Measurements from ENCODE around the gene CD79A.

The CD79A gene

DNA sequence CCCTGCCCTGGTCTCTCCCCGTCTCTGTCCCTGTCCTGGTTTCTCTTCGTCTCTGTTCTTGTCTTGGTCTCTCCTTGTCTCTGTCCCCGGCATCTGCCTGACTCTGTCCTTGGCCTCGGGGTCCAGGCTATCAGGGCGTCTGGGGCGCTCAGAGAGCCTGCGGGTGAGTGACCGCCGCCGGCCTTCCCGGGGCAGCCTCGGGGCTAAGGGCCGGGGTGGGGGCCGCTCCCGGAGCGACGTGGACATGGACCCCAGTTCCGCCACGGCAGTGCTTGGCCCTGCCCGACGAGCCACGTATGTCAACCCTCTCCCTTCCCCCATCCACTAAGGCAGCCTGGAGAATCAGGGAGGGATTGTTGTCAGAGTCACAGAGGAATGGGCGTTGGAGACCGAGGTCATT, 20.7 kb downstream of the CD79A start:
- FAIRE-seq: no peak
- TF ChIP-seq POLR2A (IDR thresholded peaks at IDR 0.05; ENCODE audit: low read depth, low read length): no peak
- DNase-seq (ENCODE audit: insufficient read length, low spot score): no peak

DNA sequence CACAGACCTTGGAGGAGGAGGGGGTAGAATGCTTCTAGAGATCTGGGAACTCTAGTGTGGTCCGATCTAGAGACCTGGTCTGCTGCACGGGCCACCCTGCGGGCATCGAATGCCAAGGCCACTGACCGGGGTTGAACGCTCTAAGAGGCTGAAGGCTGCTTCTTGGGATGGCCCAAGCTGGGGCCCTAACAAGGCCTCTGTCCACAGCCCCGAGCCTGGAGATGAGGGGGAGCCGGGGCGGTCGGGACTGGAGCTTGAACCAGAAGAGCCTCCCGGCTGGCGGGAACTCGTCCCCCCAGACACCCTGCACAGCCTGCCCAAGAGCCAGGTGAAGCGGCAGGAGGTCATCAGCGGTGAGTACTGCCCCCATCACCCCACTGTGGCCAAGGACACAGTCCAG, 21.2 kb downstream of the CD79A start:
- FAIRE-seq (no peak), DNase-seq (ENCODE audit: insufficient read length, low spot score) (no peak)
- no peak for TF ChIP-seq POLR2A (IDR thresholded peaks at IDR 0.05; ENCODE audit: low read depth, low read length)

DNA sequence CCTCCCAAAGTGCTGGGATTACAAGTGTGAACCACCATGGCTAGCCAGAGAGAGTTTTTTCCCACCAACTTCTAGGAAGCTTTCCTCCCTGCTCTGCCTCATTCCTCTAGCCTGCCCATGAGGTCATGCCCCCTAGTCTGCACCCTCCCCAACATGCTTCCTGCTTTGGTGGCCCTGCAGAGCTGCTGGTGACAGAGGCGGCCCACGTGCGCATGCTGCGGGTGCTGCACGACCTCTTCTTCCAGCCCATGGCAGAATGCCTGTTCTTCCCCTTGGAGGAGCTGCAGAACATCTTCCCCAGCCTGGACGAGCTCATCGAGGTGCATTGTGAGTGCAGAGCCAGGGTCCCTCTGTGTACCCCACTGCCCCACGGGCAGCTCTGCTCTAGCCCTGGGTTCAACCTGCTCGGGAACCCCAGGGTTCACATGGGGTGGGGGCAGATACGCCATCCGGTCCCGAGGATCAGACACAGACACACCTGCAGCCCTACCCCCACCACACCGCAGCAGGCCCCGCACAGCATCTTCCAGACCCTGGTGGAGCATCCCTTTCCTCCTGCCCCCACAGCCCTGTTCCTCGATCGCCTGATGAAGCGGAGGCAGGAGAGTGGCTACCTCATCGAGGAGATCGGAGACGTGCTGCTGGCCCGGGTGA, 24.8 kb downstream of the CD79A start:
- no peak for DNase-seq (ENCODE audit: insufficient read length, low spot score)
- TF ChIP-seq POLR2A (IDR thresholded peaks at IDR 0.05; ENCODE audit: low read depth, low read length): no peak
- no peak for FAIRE-seq

DNA sequence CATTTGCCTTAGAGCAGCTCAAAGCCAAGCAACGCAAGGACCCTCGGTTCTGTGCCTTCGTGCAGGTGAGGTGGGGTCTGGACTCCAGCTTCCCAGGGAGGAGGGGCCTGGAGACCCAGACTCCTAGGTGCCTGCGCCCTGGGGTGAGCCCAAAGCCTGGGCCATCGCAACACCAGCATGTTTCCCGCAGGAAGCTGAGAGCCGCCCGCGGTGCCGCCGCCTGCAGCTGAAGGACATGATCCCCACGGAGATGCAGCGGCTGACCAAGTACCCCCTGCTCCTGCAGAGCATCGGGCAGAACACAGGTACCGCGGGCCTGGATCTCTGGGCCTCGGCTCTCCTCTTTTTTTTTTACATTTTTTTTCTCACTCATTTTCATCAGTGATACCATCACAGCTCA, 25.5 kb downstream of the CD79A start:
- no peak for TF ChIP-seq POLR2A (IDR thresholded peaks at IDR 0.05; ENCODE audit: low read depth, low read length)
- DNase-seq (ENCODE audit: insufficient read length, low spot score): no peak
- FAIRE-seq: no peak

DNA sequence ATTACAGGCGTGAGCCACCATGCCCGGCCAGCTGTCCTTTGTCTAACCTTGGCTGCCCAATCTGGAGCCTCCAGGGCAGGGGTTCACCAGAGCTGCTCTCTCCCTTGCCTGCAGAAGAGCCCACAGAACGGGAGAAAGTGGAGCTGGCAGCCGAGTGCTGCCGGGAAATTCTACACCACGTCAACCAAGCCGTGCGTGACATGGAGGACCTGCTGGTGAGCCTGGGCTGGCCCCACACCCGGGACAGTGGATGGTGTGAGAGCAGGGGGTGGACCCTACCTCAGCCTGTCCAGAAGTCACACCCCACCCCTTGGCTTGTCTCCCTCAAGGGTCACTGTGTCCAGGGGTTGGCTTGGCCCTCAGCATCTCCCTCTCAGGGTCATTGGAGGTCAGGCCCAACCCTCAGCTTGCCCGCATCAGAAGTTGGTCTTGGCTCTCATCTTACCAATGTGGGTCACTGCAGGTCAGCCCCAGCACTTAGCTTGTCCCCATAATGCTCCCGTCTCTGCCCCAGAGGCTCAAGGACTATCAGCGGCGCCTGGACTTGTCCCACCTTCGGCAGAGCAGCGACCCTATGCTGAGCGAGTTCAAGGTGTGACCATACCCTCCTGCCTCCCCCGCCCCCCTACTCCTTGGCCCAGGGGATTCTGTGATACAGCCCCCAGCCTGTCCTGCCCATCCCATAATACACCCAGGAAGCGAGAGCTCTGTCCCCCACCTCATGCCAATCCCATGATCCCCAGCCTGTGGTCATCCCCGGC, 26.3 kb downstream of the CD79A start:
- no peak for FAIRE-seq
- no peak for TF ChIP-seq POLR2A (IDR thresholded peaks at IDR 0.05; ENCODE audit: low read depth, low read length)
- no peak for DNase-seq (ENCODE audit: insufficient read length, low spot score)

DNA sequence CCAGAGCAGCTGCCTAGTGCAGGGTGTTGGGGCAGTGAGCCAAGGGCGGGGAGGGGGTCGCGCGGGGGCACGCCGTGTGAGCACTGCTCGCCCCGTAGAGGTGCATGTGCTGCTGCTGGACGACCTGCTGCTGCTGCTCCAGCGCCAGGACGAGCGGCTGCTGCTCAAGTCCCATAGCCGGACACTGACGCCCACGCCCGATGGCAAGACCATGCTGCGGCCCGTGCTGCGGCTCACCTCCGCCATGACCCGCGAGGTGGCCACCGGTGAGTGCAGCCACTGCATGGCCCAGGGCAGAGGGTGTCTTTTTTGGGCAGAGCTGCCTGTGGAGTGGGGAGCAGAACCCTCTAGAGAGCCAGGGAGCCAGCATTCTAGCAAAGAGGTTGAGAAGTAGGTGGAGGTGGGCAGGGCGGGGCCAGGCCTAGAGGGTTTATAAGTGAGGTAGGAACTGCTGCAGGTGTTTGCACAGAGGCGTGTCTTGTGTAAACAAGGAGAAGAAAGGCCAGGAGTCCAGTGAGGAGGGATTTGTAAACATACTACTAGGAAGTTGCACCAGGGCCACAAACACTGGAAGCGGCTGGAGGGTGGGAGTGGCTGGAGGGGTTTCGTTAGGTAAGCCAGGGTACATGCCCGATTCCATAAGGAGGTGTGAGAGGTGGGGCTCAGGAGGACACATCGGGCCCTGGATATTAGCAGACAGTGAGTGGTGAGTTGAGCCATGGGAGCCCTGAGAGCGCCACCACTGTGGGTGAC, 27.2 kb downstream of the CD79A start:
- no peak for TF ChIP-seq POLR2A (IDR thresholded peaks at IDR 0.05; ENCODE audit: low read depth, low read length)
- DNase-seq (ENCODE audit: insufficient read length, low spot score): no peak
- no peak for FAIRE-seq

DNA sequence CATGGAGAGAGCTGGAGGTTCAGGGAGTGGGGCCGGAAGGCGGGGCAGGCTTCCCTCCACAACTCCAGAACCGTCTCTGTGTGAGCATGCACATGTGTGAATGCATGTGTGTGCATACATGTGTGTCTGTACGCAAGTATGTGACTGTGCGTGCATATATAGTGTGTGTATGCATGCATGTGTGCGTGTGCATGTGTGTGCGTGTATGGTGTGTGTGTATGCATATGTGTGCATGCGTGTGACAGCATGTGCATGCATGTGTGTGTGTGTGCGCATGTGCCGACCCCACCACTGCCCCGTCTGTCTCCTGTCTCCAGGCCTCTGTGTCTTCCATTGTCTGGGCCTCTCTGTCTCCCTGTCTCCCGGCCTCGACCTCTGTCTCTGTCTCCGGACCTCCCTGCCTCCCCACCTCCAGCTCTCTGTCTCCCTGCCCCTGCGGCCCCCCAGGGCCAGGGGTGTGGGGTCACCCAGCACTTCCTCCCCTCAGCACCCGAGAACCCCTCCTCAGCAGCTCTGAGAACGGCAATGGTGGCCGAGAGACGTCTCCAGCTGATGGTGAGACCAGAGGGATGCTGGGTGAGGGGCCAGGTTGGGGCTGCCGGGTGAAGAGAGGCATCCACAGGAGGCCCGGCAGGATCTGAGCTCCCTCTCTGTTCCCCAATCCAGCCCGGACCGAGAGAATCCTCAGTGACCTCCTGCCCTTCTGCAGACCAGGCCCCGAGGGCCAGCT, 28.4 kb downstream of the CD79A start:
- TF ChIP-seq POLR2A (IDR thresholded peaks at IDR 0.05; ENCODE audit: low read depth, low read length): no peak
- FAIRE-seq (no peak), DNase-seq (ENCODE audit: insufficient read length, low spot score) (no peak)

DNA sequence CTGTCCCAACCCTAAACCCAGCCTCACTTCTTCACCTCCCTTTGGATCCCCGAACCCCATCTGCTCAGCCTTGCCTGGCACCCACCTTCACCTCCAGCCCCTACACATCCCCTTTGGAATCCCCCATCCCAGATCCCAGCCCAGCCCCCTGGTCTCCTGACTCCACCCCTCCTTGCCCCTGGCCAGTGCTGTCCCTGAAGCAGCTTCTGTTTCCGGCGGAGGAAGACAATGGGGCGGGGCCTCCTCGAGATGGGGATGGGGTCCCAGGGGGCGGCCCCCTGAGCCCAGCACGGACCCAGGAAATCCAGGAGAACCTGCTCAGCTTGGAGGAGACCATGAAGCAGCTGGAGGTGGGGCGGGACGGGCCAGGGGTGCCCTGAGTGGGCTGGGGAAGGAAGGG, 29.2 kb downstream of the CD79A start:
- DNase-seq (ENCODE audit: insufficient read length, low spot score): no peak
- no peak for TF ChIP-seq POLR2A (IDR thresholded peaks at IDR 0.05; ENCODE audit: low read depth, low read length)
- no peak for FAIRE-seq

DNA sequence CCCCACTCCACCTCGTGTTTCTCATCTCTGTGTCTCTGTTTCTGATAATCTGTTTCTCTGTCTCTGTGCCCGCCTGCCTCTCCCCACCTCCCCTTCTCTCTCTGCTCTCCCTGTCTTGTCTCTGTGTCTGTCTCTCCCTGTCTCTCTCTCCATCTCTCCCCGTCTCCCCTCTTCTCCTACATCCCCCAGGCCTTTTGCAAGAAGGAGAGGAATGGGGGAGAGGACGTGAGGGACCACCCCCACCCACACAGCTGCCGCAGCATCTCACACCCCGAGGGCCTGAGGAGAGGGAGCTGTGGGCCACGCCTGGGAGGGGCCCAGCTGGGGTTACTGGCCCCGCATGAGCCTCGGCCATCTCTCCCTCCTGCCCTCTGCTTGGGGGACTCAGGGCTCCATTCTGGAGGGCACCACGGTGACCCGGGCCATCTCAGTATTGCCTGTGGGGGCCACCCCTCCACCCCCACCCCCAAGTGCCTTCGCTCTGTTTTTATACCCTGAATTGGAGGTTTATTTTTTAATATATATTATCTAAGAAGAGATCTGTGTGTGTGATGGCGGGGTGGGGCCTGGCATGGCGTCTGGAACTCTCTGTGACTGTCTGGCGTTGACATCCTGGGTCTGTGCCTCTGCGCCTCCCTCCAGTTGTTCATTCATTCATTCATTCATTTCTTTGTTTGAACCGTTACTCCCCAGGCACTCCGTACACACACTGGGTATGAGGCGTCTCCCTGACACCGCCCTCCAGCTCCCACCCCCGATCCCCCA, 30.0 kb downstream of the CD79A start:
- no peak for TF ChIP-seq POLR2A (IDR thresholded peaks at IDR 0.05; ENCODE audit: low read depth, low read length)
- no peak for DNase-seq (ENCODE audit: insufficient read length, low spot score)
- no peak for FAIRE-seq

DNA sequence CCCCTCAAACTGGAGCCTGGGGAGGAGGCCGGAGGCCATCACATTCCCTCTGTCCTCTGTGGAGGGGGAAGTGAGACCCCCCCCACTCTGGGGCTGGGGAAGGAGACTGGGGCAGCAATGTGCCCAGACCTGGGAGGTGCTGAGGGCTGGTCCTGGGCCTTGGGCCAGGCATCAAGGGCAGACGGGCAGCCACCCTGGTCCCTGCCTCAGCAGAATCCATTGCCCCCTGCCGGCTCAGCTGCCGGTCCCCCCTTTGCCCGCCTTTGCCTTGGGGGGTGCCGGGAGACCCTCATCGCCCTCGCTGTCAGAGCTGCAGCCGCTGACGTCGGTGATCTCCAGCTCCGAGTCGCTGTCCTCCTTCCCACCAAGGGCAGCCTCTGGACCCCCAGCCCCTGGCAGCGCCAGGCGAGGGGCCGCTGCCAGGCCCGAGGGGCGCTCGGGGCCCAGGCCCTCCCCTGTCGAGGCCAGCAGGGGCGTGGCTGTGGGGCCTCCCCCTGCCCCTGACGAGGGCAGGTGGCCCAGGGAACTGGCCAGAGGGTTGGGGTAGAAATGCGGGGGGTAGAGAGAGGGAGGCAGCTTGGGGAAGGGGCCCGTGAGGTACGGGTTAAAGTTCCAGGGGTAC, 31.0 kb downstream of the CD79A start:
- DNase-seq (ENCODE audit: insufficient read length, low spot score) (no peak), FAIRE-seq (no peak)
- no peak for TF ChIP-seq POLR2A (IDR thresholded peaks at IDR 0.05; ENCODE audit: low read depth, low read length)

DNA sequence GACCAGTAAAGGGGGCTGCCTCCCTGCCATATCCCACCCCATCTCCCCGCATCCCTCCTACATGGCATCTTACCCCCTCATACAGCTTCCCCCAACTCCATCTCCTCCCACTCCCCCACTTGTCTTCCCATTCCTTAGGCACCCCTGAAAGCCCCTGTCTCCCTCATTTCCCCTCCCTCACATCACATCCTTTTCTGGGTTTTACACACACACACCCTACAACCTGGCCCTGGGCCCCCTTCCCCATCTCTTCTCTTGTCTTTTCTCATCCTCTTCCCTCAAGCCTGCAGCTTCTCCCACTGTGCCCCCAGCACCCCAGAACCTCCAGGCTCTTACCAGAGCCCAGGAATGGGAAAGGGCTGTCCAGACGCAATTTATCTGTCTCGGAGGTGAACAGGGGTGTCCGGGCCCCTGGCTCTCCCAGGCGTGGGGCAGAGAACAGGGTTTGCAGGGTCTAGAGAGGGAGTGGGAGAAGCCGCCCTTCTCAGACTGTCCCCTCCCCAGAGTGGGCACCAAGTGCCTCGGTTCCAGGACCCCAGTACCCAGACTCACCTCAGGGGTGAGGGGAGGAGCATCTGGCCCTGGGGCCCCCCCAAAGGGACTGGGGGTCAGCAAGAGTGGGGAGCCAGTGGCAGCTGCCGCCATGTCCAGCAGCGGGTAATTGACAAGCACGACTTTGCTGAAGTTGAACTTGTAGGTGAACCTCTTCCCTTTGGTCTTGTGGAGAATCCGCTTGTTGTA, 31.8 kb downstream of the CD79A start:
- DNase-seq (ENCODE audit: insufficient read length, low spot score) (no peak), FAIRE-seq (no peak)
- no peak for TF ChIP-seq POLR2A (IDR thresholded peaks at IDR 0.05; ENCODE audit: low read depth, low read length)

DNA sequence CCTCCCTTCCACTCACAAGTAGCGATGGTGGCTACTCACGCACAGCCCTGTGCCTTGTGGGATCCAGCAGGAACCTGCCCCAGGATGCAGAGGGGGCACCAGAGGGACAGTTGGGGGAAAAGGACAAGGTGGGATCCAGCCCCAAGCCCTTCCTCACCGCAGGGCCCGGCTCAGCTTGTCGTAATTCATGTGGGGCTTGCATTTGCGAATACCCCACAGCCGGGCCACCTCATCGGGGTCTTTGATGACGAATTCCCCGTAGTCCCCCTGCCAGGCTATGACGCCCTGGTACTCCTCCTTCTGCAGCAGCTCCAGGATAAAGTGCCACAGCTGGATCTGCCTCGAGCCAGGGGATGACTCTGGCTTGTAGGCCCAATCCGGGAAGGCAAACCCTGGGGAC, 32.6 kb downstream of the CD79A start:
- DNase-seq (ENCODE audit: insufficient read length, low spot score) (no peak), FAIRE-seq (no peak)
- TF ChIP-seq POLR2A (IDR thresholded peaks at IDR 0.05; ENCODE audit: low read depth, low read length): no peak
